IPS DF 4.7 (cell line): ENCODE measurements around the gene ALAS2.
"Not testable (repeated sequence)": the region's sequence is repeated elsewhere in the genome, so short reads cannot be mapped to it uniquely, and the experiment has no call there.

Experiments
- DNase-seq: peaks from one replicate; pipeline ENCODE4 v3.0.0-alpha.2; 2013; ENCODE audit warnings: low spot score; ENCODE audit errors: extremely low read depth

Gene ALAS2

DNA sequence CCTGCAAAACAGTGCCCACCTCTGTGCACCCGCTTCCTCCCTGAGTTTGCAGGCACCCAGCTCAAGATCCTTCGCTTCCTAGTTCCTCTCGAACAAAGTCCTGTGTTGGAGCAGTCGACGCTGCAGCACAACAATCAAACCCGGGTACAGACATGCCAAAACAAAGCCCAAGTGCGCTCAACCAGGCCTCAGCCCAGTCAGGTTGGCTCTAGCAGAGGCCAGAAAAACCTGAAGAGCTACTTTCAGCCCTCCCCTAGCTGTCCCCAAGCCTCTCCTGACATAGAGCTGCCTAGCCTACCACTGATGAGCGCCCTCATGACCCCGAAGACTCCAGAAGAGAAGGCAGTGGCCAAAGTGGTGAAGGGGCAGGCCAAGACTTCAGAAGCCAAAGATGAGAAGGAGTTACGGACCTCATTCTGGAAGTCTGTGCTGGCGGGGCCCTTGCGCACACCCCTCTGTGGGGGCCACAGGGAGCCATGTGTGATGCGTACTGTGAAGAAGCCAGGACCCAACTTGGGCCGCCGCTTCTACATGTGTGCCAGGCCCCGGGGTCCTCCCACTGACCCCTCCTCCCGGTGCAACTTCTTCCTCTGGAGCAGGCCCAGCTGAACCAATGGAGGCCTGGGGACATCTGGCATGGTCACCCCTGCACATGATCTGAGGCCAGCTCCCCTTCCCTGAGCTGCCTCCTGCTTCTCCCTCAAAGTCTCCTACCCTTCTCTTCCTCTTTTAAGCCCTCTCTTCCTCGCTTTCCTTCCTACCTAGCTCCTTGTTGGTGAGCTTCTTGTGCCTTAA, 23.8 kb downstream of the ALAS2 start:
- no peak for DNase-seq

DNA sequence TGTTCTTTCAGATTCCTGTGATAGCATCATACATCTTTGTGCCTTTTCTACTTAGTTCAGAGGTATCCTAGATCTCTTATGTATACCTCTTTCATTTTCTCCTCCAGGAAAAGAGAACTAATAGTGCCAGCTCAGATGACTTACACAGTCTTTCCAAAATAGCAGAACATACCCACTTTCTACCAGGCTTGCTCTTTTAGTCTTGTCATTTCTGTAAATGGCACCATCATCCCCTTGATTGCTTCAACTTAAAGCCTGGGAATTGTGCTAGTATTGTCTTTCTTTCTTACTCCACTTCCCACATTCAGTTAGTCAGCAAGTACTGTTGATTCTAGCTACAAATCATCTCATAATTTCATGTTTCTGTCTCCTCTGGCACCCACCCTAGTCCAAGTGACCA, 25.5 kb downstream of the ALAS2 start:
- no peak for DNase-seq

DNA sequence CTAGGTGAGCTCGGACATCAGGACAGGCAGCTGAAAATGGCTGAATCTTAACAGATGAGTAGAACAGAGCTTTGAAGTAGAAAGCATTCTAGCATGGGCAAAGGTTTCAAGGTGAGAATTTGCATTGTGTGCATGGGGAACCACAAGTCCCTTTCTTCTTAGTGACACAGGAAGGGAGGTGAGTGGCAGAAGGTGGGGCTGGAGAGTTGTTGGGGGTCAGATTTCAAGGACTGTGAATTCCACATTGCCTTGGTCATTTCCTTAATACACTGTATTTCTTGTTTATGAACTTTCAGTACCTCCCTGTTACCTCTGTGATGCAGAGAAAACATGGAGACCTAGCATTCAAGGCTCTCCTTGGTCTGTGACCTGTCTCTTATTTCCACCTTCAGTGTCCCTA, 26.5 kb downstream of the ALAS2 start:
- no peak for DNase-seq

DNA sequence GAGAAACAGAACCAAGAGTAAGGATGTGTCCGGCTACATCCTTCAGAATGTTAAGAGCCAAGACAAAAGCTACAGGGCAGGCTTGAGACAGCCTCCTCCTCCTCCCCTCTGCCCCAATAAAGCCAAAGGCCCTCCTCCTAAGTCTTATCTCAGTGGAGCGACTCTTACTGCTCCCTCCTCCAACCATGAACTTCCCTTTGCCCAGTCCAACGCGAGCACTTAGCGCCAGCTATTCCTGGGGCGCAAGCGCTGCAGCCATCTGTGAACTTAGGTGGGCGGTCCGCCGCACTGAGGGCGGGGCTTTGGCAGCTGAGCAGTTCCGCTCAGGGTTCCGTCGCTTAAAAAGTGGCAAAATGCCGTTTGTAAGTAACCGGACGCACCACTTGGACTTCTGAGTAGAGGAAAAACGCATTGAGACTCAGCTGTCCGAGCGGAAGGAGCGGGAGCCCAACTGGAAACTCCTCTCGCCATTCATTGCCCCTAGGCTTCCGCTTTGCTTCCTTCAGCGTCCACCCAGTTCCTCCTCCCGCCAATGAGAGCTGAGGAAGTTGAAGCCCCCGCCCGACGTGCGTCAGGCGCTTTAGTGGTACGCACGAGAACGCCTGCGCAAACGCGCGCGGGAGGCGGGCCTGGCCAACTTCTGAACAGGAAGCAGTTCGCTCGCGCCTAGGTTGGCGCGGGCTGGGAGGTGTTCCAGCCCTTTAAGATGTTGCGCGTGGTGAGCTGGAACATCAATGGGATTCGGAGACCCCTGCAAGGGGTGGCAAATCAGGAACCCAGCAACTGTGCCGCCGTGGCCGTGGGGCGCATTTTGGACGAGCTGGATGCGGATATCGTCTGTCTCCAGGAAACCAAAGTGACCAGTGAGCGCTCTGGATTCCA, 30.8 kb downstream of the ALAS2 start, which contains the start of gene APEX2:
Gene APEX2, plus strand, starts transcription at position 647 of the 882 bp plus-strand sequence. Its CDS starts 60 bp downstream, at position 707.
- DNase-seq = peak; percentile 30

DNA sequence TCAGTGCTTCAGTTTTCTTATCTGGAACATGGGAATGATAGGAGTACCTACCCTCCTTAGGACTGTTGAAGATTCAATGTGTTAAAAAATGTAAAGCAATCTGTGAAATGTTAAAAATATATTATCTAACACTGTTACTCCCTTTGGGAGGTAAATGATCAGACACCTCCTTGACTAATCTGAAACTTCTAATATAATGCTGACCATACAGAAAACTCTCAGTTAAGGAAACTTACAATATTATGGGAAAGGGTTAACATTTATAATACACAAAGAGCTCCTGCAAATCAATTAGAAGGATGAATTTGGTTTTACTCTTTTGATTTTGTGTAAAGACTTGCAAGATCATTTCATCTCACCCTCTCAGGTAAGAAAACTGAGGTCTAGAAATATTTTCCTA, 35.2 kb downstream of the ALAS2 start:
- DNase-seq = no peak

DNA sequence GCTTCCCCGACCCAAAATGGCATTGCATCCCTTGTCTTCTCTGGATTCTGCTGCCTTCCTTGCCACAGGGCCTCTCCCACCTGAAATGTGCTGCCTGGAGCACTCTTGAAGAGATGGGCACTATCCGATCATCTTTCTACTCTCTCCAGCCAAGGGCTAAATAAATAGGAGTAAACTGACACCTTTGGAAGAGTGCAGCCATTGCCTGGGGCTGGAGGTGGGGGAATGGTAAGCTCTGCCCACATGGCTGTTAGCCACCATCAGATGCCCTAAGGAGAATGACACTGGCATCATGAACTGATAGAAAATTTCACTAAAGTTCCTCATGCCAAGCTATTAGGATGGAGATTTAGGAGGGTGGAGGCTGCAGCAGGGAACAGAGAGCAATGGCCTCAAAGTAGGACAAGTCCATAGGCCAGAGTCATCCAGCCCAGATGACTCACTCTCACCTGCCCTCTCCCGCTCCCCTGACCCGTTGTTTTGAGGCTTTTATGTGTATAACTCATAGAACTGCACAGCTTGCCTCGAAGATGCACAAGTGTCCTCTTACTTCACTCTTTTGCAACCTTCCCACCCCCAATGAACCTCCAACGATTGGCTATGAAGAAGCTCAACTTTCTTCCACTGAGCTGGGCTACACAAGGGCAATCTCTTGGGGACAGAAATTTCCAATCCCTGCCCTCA, 36.0 kb downstream of the ALAS2 start:
- DNase-seq = no peak

DNA sequence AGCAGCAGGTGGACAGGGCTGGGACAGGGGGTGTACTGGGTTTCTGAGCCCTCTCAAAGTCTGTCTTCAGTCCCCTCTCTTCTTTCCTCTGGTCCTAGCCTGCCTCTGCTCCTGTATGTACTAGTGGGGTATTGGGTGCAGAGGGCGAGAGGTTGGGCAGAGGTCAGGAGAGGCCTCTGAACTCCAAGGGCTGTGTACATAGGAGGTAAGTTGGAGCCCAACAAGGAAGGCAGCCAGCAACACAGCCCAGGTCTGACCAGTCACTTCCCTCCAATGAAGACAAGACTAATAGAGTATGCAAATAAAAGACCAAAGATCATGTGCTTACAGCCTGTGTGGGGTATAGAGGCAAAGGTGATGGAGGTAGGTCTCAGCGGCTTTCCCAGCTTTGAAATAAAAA, 36.7 kb downstream of the ALAS2 start, which contains the start of gene PFKFB1:
Gene PFKFB1, minus strand, starts transcription at position 90 of the 400 bp plus-strand sequence. CDS start 181 bp downstream, outside the sequence.
- DNase-seq = no peak

DNA sequence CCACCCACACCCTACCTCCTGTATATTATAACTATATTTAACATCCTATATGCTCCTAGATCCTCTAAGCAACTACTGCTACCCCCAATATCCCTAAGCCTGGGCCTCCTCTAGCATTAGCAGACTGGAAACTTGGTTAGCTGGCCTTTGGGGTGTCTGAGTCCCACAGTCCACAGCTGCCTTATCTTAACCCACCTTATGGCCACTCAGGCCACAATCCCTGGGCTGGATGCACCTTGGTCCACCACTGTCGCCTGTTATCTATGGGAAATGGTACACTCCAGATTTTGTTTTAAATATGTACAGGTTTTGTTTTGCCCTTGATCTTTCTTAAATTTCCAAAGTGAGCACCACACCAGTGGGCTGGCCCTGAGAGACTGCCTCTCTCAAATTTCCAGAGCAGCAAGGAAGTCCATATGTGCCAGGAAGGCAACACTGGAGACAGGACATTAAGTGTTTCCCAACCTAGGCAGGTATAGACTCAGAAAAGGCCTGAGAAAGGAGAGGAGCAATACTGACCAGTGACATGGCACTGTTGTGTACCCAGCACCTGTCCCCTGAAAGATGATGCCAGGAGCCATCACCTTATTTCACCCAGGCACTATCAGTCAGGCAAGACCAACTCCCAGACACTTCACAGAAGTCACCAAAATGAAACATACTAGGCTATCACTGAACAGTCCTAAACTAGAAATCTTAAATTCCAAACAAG, 37.7 kb downstream of the ALAS2 start:
- DNase-seq = no peak

DNA sequence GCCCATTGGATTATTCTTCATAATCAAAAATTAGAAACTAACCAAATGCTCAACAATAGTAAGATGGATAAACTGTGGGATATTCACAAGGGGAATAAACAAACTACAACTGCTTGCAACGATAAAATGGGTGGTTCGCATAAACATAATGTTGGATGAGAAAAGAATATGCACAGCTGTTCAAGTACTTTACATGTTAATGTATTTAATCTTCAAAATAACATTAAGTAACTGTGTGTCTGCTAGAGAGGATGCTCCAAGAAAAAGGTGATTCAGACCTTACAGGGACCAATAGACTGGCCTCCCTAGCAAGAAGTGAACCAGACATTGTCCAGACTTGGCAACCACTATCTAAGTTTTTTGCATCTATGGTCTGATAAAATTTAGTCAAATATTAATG, 39.1 kb downstream of the ALAS2 start:
- no peak for DNase-seq

DNA sequence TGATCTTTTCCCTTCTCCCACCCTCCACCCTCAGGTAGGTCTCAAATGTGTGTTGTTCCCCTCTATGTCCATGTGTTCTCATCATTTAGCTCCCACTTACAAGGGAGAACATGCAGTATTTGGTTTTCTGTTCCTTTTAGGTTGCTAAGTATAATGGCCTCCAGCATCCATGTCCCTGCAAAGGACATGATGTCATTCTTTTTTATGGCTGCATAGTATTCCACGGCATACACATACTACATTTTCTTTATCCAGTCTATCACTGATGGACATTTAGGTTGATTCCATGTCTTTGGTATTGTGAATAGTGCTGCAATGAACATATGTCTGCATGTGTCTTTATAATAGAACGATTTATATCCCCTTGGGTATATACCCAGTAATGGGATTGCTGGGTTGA, 47.5 kb downstream of the ALAS2 start:
- DNase-seq = not testable (repeated sequence)

DNA sequence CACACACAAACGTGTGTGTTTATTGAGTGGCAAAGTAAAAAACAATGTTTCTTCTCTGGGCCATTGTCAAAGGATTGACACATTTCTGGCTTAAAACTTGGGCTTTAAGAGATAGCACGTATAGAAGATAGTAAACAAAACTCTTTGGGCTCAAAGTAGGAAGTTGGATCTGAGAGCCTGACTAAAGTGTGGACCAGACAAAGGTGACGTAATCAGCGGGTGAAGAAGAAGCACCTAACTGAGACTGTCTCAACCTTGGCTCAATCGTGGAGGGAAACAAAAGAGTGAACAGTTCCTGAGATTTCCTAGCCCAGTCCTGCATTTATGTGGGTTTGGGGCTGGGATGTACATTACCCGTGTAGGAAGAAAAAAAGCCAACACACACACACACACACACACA, 50.4 kb downstream of the ALAS2 start:
- DNase-seq = no peak

DNA sequence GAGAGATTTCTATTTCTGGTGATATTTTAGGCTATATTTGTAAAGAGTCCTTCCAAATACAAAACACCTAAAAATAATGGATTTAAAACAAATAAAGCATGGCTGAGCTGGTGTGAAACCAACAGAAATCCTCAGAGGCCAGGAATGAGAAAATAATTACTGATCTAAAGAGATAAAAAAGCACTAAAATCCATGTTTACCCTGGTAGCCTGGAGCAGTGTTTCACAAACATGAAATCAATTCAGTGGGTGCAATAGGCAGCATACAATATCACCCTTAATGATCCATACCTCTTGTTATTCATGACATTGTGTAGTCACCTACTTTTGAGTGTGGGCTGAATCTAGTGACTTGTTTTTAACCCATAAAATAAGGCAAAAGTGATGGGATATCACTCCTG, 51.3 kb downstream of the ALAS2 start:
- no peak for DNase-seq

DNA sequence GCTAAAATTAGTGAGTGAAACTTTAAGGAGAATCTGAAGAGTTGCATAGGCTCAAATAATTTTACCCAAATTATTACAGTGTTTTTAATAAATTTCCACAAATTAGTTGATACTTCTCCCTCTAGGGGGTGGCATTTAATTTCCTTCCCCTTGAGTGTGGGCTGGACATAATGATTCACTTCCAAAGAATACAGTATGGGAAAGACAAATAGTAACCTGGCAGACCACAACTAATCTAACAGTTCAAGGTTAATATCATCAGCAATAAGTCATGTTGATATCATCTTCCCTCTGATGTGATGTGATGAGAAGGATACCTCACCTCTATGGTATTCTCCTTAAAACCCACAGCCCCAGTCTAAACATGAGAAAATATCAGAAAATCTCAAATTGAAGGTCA, 52.3 kb downstream of the ALAS2 start:
- no peak for DNase-seq

DNA sequence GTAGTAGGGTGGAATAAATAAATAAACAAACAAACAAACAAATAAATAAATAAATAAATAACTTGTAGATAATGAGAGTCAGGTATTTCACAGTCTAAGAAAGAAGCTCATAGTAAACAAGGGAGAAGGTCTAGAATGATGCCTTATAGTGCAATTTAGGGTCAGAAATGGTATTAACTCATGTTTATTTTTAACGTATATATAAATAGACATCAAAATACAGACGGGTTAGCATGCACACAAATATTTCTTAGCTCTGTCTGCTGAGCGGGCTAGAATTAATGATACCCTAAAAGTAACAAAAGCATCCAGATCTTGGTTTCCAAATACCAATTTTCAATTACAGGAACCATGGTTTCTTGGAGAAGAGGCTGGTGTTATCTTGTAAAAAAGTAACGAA, 53.4 kb downstream of the ALAS2 start:
- no peak for DNase-seq

DNA sequence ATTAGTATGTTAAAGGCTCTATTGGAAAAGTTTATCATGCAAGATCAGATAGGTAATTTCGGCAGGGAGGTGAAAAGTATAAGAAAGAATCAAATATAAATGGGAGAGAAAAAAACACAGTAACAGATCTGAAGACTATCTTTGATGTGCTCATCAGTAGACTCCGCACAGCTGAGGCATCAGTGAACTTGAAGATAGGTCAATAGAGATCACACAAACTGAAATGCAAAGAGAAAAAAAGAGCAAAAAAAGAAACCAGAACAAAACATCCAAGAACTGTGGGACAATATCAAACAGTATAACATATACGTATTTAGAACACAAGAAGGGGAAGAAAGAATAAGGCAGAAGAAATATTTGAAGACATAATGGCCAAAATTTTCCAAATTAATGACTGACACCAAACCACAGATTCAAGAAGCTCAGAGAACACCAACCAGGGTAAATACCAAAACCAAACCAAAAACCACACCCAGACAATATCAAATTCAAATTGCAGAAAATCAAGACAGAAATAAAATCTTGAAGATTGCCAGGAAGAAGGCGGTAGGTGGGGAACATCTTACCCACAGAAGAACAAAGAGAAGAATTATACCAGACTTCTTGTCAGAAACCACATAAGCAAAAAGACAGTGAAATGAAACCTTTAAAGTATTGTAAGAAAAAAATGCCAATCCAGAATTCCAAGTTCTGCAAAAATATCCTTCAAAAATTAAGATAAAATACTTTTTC, 65.8 kb downstream of the ALAS2 start:
- no peak for DNase-seq

DNA sequence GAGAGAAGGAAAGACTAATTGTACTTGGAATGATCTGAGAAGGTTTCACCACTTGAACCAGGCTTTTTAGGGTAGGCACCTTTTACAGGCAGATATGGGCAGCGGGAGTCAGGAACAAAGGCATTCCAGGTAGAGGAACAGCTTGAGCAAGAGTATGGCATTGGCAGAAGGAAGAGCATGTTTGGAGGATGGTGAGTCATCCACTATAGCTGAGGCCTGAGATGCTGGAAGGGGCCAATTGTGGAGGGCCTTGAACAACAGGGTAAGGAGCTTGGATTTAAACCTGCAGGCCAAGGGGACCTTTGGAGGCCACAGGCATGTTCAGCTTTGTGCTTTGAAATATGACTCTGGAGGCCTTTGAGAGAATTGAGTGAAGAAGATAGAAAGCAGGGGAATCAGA, 69.0 kb downstream of the ALAS2 start:
- no peak for DNase-seq
